H9 (cell line): ENCODE data around the gene FOXO6. TPM values are rescaled to one million over a fixed set of nuclear protein-coding genes. Genes with fewer than 3 reads are reported as not detected.
A peak's percentile ranks its signal among the peaks of the same experiment; 100 is the strongest.

ENCODE experiments used
- DNase-seq: peaks from one replicate; pipeline ENCODE4 v3.0.0-alpha.2; 2017
- H2AFZ ChIP-seq: one replicate; pipeline ENCODE4 v1.6.1; 2013; ENCODE audit warnings: mild to moderate bottlenecking, low read length, control low read depth, moderate library complexity
- H2AK5ac ChIP-seq: 2 replicates; pipeline ENCODE4 v1.6.1; 2013; ENCODE audit warnings: low read length, control low read depth, mixed read lengths; ENCODE audit not compliant: insufficient read length
- H2BK120ac ChIP-seq: one replicate; pipeline ENCODE4 v1.6.1; 2013; ENCODE audit warnings: low read depth, mild to moderate bottlenecking, low read length, control low read depth, inconsistent platforms; ENCODE audit not compliant: poor library complexity, severe bottlenecking
- H2BK12ac ChIP-seq: 2 replicates; pipeline ENCODE4 v1.6.1; 2013; ENCODE audit warnings: low read length, control low read depth, mixed read lengths, low read depth; ENCODE audit not compliant: insufficient read length
- H2BK15ac ChIP-seq: 2 replicates; pipeline ENCODE4 v1.6.1; 2013; ENCODE audit warnings: low read depth, low read length, control low read depth
- H2BK20ac ChIP-seq: one replicate; pipeline ENCODE4 v1.6.1; 2013; ENCODE audit warnings: low read depth, mild to moderate bottlenecking, low read length, control low read depth, inconsistent platforms; ENCODE audit not compliant: poor library complexity, severe bottlenecking
- H2BK5ac ChIP-seq: 2 replicates; pipeline ENCODE4 v1.6.1; 2013; ENCODE audit warnings: low read length, control low read depth, mixed read lengths; ENCODE audit not compliant: insufficient read length
- H3K14ac ChIP-seq: 2 replicates; pipeline ENCODE4 v1.6.1; 2013; ENCODE audit warnings: low read length, control low read depth; ENCODE audit not compliant: insufficient read depth
- H3K18ac ChIP-seq: 2 replicates; pipeline ENCODE4 v1.6.1; 2013; ENCODE audit warnings: low read depth, mild to moderate bottlenecking, mixed read lengths, low read length, control low read depth; ENCODE audit not compliant: insufficient read length
- H3K23ac ChIP-seq: 2 replicates; pipeline ENCODE4 v1.6.1; 2013; ENCODE audit warnings: low read length, control low read depth, mixed read lengths, low read depth; ENCODE audit not compliant: insufficient read length
- H3K23me2 ChIP-seq: 2 replicates; pipeline ENCODE4 v1.6.1; 2013; ENCODE audit warnings: low read depth, mild to moderate bottlenecking, mixed read lengths, low read length, control low read depth; ENCODE audit not compliant: insufficient read length, poor library complexity, severe bottlenecking
- H3K27ac ChIP-seq: 2 replicates; pipeline ENCODE4 v1.5.1; 2013; ENCODE audit warnings: low read length, control low read depth, mixed read lengths, low read depth; ENCODE audit not compliant: insufficient read length
- H3K27me3 ChIP-seq: 2 replicates; pipeline ENCODE4 v1.6.1; 2013; ENCODE audit warnings: low read length, control low read depth, inconsistent platforms; ENCODE audit not compliant: insufficient read depth
- H3K4ac ChIP-seq: 2 replicates; pipeline ENCODE4 v1.6.1; 2013; ENCODE audit warnings: low read depth, mild to moderate bottlenecking, control low read depth, inconsistent platforms, low read length, moderate library complexity
- H3K4me1 ChIP-seq: 2 replicates; pipeline ENCODE4 v1.6.1; 2013; ENCODE audit warnings: low read length, control low read depth, inconsistent platforms; ENCODE audit not compliant: insufficient read depth
- H3K4me2 ChIP-seq: 2 replicates; pipeline ENCODE4 v1.6.1; 2013; ENCODE audit warnings: low read length, control low read depth, mixed read lengths; ENCODE audit not compliant: insufficient read length, insufficient read depth
- H3K56ac ChIP-seq: 2 replicates; pipeline ENCODE4 v1.6.1; 2013; ENCODE audit warnings: low read depth, mild to moderate bottlenecking, mixed read lengths, low read length, control low read depth; ENCODE audit not compliant: insufficient read length
- H3K79me1 ChIP-seq: 2 replicates; pipeline ENCODE4 v1.6.1; 2013; ENCODE audit warnings: low read depth, mild to moderate bottlenecking, moderate library complexity, low read length, control low read depth, inconsistent platforms; ENCODE audit not compliant: insufficient read depth, poor library complexity, severe bottlenecking
- H3K79me2 ChIP-seq: 2 replicates; pipeline ENCODE4 v1.6.1; 2013; ENCODE audit warnings: low read length, control low read depth, inconsistent platforms; ENCODE audit not compliant: insufficient read depth
- H3K9ac ChIP-seq: 2 replicates; pipeline ENCODE4 v1.6.1; 2013; ENCODE audit warnings: low read length, control low read depth, mixed read lengths; ENCODE audit not compliant: insufficient read length; ENCODE audit errors: extremely low read depth
- H3K9me3 ChIP-seq: one replicate; pipeline ENCODE4 v1.6.1; 2013; ENCODE audit warnings: low read depth, low read length, inconsistent platforms; ENCODE audit not compliant: control insufficient read depth
- H3T11ph ChIP-seq: one replicate; pipeline ENCODE4 v1.6.1; 2013; ENCODE audit warnings: mild to moderate bottlenecking, low read length, control low read depth, inconsistent platforms
- H4K20me1 ChIP-seq: one replicate; pipeline ENCODE4 v1.6.1; 2013; ENCODE audit not compliant: control insufficient read depth, insufficient read length, insufficient read depth
- H4K5ac ChIP-seq: 2 replicates; pipeline ENCODE4 v1.6.1; 2013; ENCODE audit warnings: low read depth, mild to moderate bottlenecking, mixed read lengths, low read length, control low read depth; ENCODE audit not compliant: insufficient read length
- H4K8ac ChIP-seq: replicated peaks from 2 replicates; pipeline ENCODE4 v1.6.1; 2013; ENCODE audit warnings: low read length, control low read depth, mixed read lengths, low read depth; ENCODE audit not compliant: insufficient read length
- H4K91ac ChIP-seq: 2 replicates; pipeline ENCODE4 v1.6.1; 2013; ENCODE audit warnings: low read depth, mild to moderate bottlenecking, moderate library complexity, mixed read lengths, low read length, control low read depth; ENCODE audit not compliant: insufficient read length
- H3K27ac Mint-ChIP-seq, 3 experiments: 2 replicates in 2 of 3; 3 replicates in 1 of 3; pipeline ENCODE4 v1.8.0; 2020 to 2021; ENCODE audit warnings: mixed read lengths in 3 of 3, mild to moderate bottlenecking in 1 of 3, moderate library complexity in 1 of 3
- H3K27me3 Mint-ChIP-seq: 2 replicates; pipeline ENCODE4 v1.8.0; 2021; ENCODE audit warnings: low read depth, mild to moderate bottlenecking, moderate library complexity, mixed read lengths
- H3K36me3 Mint-ChIP-seq, 3 experiments: 2 replicates in 2 of 3; 3 replicates in 1 of 3; pipeline ENCODE4 v1.8.0; 2020 to 2021; ENCODE audit warnings: low read depth in 3 of 3, mixed read lengths in 3 of 3; ENCODE audit not compliant: insufficient read depth in 1 of 3
- H3K4me1 Mint-ChIP-seq, 2 experiments: 2 replicates each; pipeline ENCODE4 v1.8.0; 2020; ENCODE audit warnings: mixed read lengths in 2 of 2
- H3K4me3 Mint-ChIP-seq, 2 experiments: 2 replicates in 1 of 2; 3 replicates in 1 of 2; pipeline ENCODE4 v1.8.0; 2020 to 2021; ENCODE audit warnings: mild to moderate bottlenecking in 2 of 2, mixed read lengths in 2 of 2, moderate library complexity in 1 of 2
- H3K9me3 Mint-ChIP-seq, 2 experiments: 2 replicates in 1 of 2; 3 replicates in 1 of 2; pipeline ENCODE4 v1.8.0; 2020; ENCODE audit warnings: mild to moderate bottlenecking in 2 of 2, mixed read lengths in 2 of 2, moderate library complexity in 1 of 2
- CTCF ChIP-seq: fragments of 200-600 bp; sonication (generic); conservative IDR thresholded peaks from 3 replicates; pipeline ENCODE4 v1.8.0; 2021; ENCODE audit warnings: antibody characterized with exemption, mild to moderate bottlenecking
- WGBS: extraction: QIAGEN DNeasy Blood & Tissue Kit; methylation state at CpG from one replicate; pipeline ENCODE4 v1.1.7; 2013; ENCODE audit warnings: missing lambda C conversion rate, low lambda C conversion rate, mixed read lengths; ENCODE audit not compliant: insufficient read length; ENCODE audit errors: extremely low coverage; 5-methylcytosine and 5-hydroxymethylcytosine counted together
- total RNA-seq: library from RNA; stranded (reverse); gene quantifications from 2 replicates; pipeline ENCODE4 v1.2.1, GENCODE V29; 2021

Gene FOXO6
- total RNA-seq, 1 experiment from 2014 or later: 0.83 TPM

GRCh38 chr1:41313661-41314131, 47.5 kb upstream of the FOXO6 start:
- no peak overlapping the region for H4K5ac ChIP-seq
- no peak overlapping the region for H3K27ac ChIP-seq
- no peaks in the 10 kb centered on the region for H4K20me1 ChIP-seq
- DNase-seq: peak; percentile 80
- peak; percentile 82 for TF ChIP-seq CTCF
- H3K79me1 ChIP-seq: no peaks in the 10 kb centered on the region
- H2BK15ac ChIP-seq: no peak overlapping the region
- H3T11ph ChIP-seq: no peak overlapping the region
- no peak overlapping the region for H3K4ac ChIP-seq
- no peaks in the 10 kb centered on the region for H3K79me2 ChIP-seq
- H3K56ac ChIP-seq: no peak overlapping the region
- H3K36me3 Mint-ChIP-seq: no peaks in the 10 kb centered on the region
- H3K23ac ChIP-seq: no peak overlapping the region
- H3K27ac Mint-ChIP-seq: no peak overlapping the region
- H2AK5ac ChIP-seq: no peak overlapping the region
- peaks cover 19% of the 10 kb centered on the region for H3K27me3 Mint-ChIP-seq
- no peaks in the 10 kb centered on the region for H3K9me3 Mint-ChIP-seq
- no peak overlapping the region for H3K4me2 ChIP-seq
- no peak overlapping the region for H2BK20ac ChIP-seq
- no peaks in the 10 kb centered on the region for H3K9me3 ChIP-seq
- H2BK120ac ChIP-seq: no peak overlapping the region
- no peak overlapping the region for H4K91ac ChIP-seq
- H3K4me3 Mint-ChIP-seq: no peak overlapping the region
- WGBS: no CpG with 5 or more reads among the region's 7 CpGs
- no peaks in the 10 kb centered on the region for H3K23me2 ChIP-seq
- no peak overlapping the region for H2AFZ ChIP-seq
- no peak overlapping the region for H3K9ac ChIP-seq
- H3K4me1 Mint-ChIP-seq: peaks cover 21 to 22% of the 10 kb centered on the region in 2 experiments
- H3K4me1 ChIP-seq: no peaks in the 10 kb centered on the region
- H3K27me3 ChIP-seq: no peaks in the 10 kb centered on the region
- H3K14ac ChIP-seq: no peak overlapping the region
- no peak overlapping the region for H2BK12ac ChIP-seq
- no peak overlapping the region for H4K8ac ChIP-seq
- H3K18ac ChIP-seq: no peak overlapping the region
- no peak overlapping the region for H2BK5ac ChIP-seq
